ENCODE results near the gene PRR15L. TPM values are rescaled to one million over a fixed set of nuclear protein-coding genes. Genes with fewer than 3 reads are reported as not detected.
"Not testable (repeated sequence)": the region's sequence is repeated elsewhere in the genome, so short reads cannot be mapped to it uniquely, and the experiment has no call there.

PRR15L gene
- not detected in 2 replicates for total RNA-seq

GRCh38 chr17:47957591-47958490 lies at the start of gene PRR15L:
Gene PRR15L (minus strand): TSS chr17:47957883. CDS start chr17:47953234, 4,649 bp downstream.
- intact Hi-C loops (cut with micrococcal nuclease), result no loop called here

- intact Hi-C loops (cut with micrococcal nuclease), result no loop called here
Measured at GRCh38 chr17:48006936-48007709, 49.4 kb upstream of the PRR15L start.

- intact Hi-C loops (cut with micrococcal nuclease), result no loop called here
Measured at GRCh38 chr17:48004983-48005382, 47.3 kb upstream of the PRR15L start.

GRCh38 chr17:48003417-48004151 lies 45.9 kb upstream of the PRR15L start:
- intact Hi-C loops (cut with micrococcal nuclease), result no loop called here

- intact Hi-C loops (cut with micrococcal nuclease), result no loop called here
Measured at GRCh38 chr17:48002916-48003416, 45.3 kb upstream of the PRR15L start.

- intact Hi-C loops (cut with micrococcal nuclease), result no loop called here
Measured at GRCh38 chr17:48002266-48002915, 44.7 kb upstream of the PRR15L start.

- intact Hi-C loops (cut with micrococcal nuclease), result not testable (repeated sequence)
Measured at GRCh38 chr17:48001657-48002056, 44.0 kb upstream of the PRR15L start.

GRCh38 chr17:48001197-48001596 lies 43.5 kb upstream of the PRR15L start:
- intact Hi-C loops (cut with micrococcal nuclease), result no loop called here

- intact Hi-C loops (cut with micrococcal nuclease), result no loop called here
Measured at GRCh38 chr17:47999582-47999981, 41.9 kb upstream of the PRR15L start.

- intact Hi-C loops (cut with micrococcal nuclease), result no loop called here
Measured at GRCh38 chr17:47998044-47998443, 40.4 kb upstream of the PRR15L start.

- intact Hi-C loops (cut with micrococcal nuclease), result no loop called here
Measured at GRCh38 chr17:47997586-47997985, 39.9 kb upstream of the PRR15L start.

- intact Hi-C loops (cut with micrococcal nuclease), result no loop called here
Measured at GRCh38 chr17:47996201-47996600, 38.5 kb upstream of the PRR15L start.

- intact Hi-C loops (cut with micrococcal nuclease), result no loop called here
Measured at GRCh38 chr17:47995241-47995935, 37.7 kb upstream of the PRR15L start.

GRCh38 chr17:47994724-47995123 lies 37.0 kb upstream of the PRR15L start:
- intact Hi-C loops (cut with micrococcal nuclease), result no loop called here

GRCh38 chr17:47993964-47994363 lies 36.3 kb upstream of the PRR15L start:
- intact Hi-C loops (cut with micrococcal nuclease), result no loop called here

GRCh38 chr17:47993031-47993564 lies 35.4 kb upstream of the PRR15L start:
- intact Hi-C loops (cut with micrococcal nuclease), result no loop called here

GRCh38 chr17:47992216-47992615 lies 34.5 kb upstream of the PRR15L start:
- intact Hi-C loops (cut with micrococcal nuclease), result no loop called here

- intact Hi-C loops (cut with micrococcal nuclease), result no loop called here
Measured at GRCh38 chr17:47990962-47991731, 33.5 kb upstream of the PRR15L start.

GRCh38 chr17:47989700-47990099 lies 32.0 kb upstream of the PRR15L start:
- intact Hi-C loops (cut with micrococcal nuclease), result no loop called here

Measured in T-helper 2 cell treated with Interferon-gamma antibody and Interleukin-4, amounts not matched to agents 100 ng/mL and 5 ng/mL, for 36 hours (primary cell).